Fibroblast of pulmonary artery (primary cell): ENCODE measurements around the gene RNF225.

Source experiments
- DNase-seq: peaks from one replicate; pipeline ENCODE4 v3.0.0-alpha.2; 2010; ENCODE audit warnings: low read depth
- H3K4me3 ChIP-seq: replicated peaks from 2 replicates; pipeline ENCODE4 v1.5.1; 2011; ENCODE audit warnings: low read depth, mild to moderate bottlenecking, control low read depth, low read length, moderate library complexity
- TF ChIP-seq, protein P1 (sequence below): IDR thresholded peaks from 2 replicates; pipeline ENCODE4 v1.5.1; 2011; ENCODE audit warnings: mild to moderate bottlenecking, control low read depth, low read length, inconsistent platforms; ENCODE audit errors: missing control alignments

Gene RNF225

DNA sequence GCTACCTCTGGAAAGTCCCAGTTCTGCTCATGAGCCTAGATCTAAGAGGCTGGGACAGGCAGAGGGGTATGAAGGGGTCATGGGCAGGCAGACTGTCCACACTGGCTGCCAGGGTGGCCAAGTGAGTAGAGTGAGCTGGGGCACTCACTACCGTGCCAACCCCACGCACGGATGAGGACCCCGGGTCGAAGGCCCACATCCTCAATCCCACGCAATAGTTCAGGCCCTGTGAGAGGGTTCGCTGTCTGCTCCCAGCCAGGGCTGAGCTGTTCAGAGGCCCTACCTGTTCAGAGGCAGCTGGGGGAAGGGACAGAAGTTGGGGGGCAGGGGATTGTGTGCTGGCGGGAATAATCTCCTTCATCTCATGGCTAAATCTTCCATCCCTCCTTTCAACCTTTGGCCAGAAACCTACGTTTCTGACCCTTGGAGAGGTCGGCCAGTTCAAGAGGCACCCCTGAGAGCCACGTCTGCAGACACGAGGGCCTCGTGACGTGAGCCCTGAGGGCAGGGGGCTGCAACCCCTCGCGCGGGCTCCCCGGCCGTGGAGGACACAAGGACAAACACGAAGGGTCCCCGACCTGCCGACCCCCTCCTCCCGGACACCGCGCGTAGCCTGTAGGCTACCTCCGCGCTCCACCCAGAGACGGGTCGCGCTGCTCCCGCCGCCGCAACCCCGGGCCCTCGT lies 9.4 kb upstream of the RNF225 start:
- H3K4me3 ChIP-seq: peak overlapping the region; percentile 85
- TF ChIP-seq, protein P1, sequence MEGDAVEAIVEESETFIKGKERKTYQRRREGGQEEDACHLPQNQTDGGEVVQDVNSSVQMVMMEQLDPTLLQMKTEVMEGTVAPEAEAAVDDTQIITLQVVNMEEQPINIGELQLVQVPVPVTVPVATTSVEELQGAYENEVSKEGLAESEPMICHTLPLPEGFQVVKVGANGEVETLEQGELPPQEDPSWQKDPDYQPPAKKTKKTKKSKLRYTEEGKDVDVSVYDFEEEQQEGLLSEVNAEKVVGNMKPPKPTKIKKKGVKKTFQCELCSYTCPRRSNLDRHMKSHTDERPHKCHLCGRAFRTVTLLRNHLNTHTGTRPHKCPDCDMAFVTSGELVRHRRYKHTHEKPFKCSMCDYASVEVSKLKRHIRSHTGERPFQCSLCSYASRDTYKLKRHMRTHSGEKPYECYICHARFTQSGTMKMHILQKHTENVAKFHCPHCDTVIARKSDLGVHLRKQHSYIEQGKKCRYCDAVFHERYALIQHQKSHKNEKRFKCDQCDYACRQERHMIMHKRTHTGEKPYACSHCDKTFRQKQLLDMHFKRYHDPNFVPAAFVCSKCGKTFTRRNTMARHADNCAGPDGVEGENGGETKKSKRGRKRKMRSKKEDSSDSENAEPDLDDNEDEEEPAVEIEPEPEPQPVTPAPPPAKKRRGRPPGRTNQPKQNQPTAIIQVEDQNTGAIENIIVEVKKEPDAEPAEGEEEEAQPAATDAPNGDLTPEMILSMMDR: no peak
- no peak for DNase-seq

DNA sequence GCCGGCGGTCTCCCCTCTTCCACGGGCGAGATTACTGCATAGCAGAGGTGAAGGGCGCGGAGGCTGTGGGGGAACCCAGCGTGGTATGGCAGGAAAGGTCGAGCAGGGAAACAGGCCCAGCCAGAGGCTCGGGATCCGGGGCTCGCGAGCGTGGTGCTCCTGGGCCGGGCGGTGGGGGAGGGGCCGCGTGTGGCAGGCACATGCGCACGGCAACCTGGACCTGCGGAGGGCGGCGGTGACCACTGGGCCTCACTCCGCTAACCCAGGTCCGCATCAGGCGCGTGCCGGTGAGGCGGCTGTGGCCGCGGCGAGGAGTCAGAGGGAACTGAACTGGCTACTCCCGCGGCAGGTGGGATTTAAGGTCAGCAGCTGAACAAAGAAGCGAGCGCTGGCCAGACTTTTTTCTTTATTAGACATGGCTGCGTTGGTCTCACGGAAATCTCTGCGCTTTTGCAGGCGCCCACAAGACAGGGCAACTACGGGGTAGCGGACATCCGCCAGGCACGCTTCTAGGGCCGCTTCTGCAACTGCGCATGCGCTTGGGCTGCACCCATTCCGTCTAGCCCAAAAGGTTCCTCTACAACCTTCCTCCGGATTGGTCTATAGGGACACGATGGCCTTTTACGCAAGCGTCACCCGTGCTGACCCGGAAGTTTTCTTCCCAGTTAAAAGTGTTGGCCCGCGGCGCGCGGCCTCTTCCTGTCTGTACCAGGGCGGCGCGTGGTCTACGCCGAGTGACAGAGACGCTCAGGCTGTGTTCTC lies 8.7 kb upstream of the RNF225 start, which contains the start of gene RPS5:
TSS of gene RPS5 (plus strand) at position 694 of the 762 bp plus-strand sequence. CDS start 869 bp downstream, outside the sequence.
- peak; percentile 99 for DNase-seq

DNA sequence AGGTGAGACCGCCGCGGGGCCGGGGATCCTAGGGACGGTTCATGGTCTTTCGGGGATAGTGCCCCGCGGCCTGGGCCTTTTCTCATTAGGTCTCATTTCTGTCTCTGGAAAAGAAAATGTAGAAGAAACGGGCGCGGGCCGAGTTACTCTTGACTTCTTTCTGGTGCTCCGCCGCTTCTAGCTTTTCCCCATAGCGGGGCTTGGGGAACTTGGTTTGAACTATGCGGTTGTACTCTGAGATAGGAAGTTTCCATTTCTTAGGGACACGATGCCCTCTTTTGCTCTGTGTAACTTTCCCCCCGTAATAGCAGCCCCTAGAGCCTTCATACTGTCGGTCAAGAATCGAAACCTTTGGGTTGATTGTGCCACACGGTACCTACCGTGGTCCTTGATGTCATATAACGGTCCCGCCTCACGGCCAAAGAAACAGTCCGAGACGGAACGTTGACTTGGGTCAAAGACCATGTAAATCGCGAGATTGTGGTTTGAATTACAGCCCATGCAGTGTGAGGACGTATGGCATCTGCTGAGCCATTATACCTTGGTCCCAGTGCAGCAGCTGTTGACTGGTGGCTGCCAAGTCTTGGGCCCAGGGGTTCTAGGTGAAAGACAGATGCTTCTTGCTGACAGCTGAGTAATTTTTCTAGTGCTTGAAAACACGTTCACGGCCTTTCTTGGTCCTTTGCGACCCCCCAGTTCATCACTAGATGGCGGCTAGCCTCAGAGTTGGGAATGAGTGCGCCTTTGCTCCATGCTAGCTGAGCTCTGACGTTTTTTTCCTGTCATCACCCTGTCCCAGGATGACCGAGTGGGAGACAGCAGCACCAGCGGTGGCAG lies 7.9 kb upstream of the RNF225 start:
- DNase-seq: no peak
- H3K4me3 ChIP-seq: peak overlapping the region; percentile 85
- TF ChIP-seq, protein P1: no peak

More for the DNA sequence above, 8.7 kb upstream of the RNF225 start, which contains the start of gene RPS5:
- TF ChIP-seq, protein P1: no peak
- peak within 1 kb of the TSS; percentile 85 for H3K4me3 ChIP-seq

DNA sequence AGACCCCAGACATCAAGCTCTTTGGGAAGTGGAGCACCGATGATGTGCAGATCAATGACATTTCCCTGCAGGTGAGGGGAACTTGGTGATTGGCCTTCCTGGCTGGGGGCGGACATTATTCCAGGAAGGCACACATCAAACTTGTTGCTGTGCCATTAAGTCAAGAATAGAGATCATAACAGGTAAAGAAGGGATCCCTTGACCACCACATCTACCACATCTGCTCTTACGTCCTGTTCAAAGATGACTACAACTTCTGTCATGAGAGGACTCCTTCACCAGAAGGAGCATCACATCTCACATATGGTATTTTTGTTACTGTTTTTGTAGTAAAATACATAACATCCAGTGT lies 7.3 kb upstream of the RNF225 start:
- peak overlapping the region; percentile 85 for H3K4me3 ChIP-seq

DNA sequence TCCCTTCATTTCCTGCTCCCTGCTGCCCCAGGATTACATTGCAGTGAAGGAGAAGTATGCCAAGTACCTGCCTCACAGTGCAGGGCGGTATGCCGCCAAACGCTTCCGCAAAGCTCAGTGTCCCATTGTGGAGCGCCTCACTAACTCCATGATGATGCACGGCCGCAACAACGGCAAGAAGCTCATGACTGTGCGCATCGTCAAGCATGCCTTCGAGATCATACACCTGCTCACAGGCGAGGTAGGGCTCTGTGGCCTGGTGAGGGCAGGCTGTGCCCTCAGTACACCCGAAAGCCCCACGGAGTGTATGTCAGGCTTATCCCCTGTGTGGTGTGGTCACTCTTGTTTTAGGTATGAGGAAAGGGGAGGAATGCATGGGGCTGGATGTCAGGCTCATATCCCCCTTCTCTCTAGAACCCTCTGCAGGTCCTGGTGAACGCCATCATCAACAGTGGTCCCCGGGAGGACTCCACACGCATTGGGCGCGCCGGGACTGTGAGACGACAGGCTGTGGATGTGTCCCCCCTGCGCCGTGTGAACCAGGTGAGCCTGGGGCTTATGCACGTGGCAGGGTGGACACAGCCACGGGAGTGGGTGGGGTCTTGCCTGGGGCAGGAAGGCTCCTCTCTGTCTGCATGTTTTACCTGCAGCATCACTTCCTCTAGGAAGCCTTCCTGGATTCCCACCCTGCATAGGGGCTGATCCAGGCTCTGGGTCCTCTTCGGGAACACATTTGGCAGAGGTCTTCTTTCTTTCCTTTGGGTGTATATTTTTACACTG lies 2.3 kb upstream of the RNF225 start:
- TF ChIP-seq, protein P1: no peak
- no peak for DNase-seq
- H3K4me3 ChIP-seq: no peak overlapping the region

More for the DNA sequence above, 7.3 kb upstream of the RNF225 start:
- DNase-seq: no peak
- TF ChIP-seq, protein P1: no peak

DNA sequence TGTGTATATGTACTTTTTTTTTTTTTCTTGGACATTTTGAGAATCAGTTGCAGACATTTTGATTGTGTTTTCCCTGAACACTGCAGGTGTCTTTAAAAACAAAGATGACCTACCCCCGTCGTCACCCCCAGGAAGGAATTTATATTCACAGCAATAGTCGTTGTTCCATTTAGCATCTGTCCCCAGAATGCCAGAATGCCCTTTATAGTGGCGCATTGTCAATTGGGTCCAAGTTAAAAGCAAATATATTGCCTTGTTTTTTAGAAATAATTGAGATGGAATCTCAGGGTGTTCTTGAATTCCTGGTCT lies 1.8 kb upstream of the RNF225 start:
- TF ChIP-seq, protein P1: no peak
- no peak for DNase-seq
- H3K4me3 ChIP-seq: no peak overlapping the region
